NCI-H2107 treated with DMSO at 0.1 percent for 48 hours (cell line): Measurements from ENCODE around the gene EHBP1.
"Not testable (repeated sequence)": the region's sequence is repeated elsewhere in the genome, so short reads cannot be mapped to it uniquely, and the experiment has no call there.

Experiments used
- DNase-seq: peaks from one replicate; lab custom pipeline; 2025; ENCODE audit not compliant: unreplicated experiment; lab: John Stamatoyannopoulos, UW

Gene EHBP1

DNA sequence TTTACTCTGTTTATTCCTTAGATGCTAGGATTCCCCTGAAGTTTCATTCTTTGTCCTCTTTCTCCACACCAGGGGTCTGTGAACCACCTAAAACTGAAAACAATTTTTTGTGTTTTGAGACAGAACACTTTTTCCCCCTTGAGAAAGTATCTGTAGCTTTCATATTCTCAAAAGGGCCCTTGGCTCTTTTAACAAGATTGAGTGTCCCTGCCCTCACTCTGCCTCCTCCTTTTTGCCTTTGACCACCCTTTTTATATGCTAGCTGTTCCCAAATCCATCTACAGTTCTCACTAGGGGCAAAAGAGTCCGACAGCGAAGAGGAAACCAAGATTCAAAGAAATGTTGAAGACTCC, 883 bp upstream of the EHBP1 start:
- DNase-seq, result no peak

DNA sequence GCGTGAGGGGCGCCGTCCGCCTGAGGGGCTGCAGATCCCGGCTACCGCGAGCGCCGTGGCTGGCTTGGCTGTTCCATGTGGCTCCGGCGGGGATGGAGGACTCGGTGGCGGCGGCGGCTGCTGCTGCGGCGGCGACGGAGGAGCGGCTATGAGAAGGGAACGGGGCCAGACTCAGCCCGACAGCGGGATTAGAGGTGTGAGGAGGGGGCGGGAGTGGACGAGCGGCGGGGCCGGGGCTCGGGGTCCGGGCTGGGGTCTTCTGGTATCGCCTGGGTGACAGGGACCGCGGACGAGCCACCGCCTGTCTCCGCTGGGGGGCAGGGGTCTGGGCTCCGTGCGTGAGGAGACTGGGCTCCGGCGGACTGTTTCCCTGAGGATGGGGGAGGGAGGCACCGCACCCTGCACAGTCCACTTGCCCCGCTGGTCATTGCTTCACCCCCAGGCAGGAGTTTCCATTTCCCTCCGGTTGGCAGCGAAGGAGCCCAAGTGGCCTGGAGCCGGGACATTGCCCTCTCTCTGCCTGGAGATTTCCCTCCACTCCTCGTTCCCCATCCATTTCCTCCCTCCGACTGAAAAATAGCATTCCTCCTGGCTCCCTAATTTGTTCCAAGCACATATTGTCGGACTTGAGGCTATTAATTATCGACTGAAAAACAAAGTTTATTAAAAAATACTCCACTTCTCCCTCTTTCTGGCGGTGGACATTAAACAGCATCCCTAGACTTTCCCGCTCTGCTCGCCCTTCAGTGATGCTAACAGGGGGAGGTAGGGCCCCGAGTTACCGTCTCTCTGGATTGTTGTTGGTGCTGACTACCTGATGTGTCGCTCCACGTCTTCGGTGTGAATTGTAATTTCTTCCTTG, 577 bp downstream of the EHBP1 start:
- peak; percentile 45 for DNase-seq

DNA sequence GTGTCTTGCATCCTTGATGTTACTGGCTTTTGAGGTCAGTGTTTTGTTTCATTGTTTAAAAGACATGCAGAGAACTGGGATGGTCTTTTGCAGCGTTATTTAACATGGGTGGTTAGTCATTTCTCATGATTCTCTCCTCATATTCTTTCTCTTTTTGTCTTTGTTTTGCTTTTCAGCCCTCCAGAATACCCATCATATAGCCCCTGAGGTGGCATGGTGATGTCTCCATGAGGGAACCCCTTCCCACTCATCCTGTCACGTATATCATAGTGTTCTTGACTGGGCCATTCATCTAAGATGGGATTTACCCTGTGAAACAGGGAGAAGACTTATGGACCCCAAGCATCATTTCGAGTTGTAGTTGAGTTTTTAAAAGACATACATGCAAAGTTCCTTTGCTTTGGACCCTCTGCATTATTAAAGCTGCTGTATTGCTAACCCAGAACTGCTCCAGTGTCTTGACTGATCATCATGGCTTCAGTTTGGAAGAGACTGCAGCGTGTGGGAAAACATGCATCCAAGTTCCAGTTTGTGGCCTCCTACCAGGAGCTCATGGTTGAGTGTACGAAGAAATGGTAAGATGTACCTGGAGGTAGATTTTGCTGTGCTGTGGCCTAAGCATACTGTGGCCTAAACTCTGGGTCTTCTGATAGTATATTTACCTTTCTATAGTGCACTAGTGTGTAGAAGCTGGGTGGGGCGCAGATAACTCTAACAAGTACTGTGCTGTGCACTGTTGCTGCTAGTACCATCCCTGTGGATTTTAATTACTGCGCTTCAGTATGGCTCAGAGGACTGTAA, 1.4 kb downstream of the EHBP1 start:
- no peak for DNase-seq

DNA sequence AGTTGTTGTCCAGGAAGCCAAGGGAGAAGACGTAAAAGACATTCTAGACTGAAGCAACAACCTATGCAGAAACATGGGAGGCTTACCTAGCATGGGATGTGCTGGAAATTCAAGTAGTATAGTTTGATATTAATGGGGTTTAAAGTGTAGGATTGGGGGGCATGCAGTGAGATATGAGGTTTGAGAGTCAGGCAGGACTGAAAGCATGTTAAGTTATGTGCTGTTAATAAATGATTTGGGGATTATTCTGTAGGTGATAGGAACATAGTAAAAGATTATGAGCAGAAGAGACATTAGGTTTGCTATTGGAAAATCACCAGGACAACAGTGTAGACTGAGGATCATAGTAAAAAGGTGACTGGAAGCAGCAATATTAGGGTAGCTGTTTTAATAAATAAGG, 3.2 kb downstream of the EHBP1 start:
- no peak for DNase-seq

DNA sequence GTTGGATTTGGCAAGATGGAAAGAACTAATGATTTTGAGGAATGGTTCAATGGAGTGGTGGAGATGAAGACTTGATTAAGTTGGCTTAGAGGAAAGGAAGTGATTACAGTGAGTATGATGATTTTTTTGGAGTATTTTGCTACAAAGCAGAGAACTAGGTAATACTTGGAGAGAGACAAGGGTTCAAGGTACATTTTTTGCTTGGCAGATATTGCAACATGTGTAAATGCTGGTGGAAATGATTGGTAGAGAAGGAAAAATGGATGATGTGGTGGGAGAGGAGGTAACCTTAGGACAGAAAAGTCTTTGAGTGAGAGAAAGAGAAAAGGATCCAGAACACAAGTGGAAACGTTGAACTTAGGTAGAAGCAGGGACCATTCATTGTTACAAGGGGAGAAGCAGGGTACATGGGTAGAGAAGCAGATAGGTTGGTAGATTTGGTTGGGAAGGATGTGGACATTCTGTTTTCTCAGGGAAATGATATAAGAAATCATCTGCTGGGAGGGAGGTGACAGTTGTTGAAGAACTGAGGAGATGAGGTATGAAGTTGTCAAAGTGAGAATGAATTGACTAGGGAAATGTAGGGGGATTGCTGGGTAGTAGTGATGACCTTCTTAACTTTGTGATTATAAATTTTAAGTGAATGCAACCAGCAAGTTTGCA, 6.5 kb downstream of the EHBP1 start:
- DNase-seq, result no peak

DNA sequence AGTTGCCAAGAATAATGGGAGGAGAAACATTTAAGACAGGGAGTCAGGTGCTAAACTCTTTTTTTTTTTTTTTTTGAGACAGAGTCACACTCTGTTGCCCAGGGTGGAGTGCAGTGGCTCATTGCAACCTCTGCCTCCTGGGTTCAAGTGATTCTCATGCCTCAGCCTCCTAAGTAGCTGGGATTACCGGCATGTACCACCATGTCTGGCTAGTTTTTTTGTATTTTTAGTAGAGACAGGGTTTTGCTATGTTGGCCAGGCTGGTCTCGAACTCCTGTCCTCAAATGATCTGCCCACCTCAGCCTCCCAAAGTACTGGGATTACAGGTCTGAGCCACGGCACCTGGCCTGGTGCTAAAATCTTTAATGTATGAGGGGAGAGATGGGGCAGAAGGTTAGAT, 7.7 kb downstream of the EHBP1 start:
- DNase-seq, result not testable (repeated sequence)

DNA sequence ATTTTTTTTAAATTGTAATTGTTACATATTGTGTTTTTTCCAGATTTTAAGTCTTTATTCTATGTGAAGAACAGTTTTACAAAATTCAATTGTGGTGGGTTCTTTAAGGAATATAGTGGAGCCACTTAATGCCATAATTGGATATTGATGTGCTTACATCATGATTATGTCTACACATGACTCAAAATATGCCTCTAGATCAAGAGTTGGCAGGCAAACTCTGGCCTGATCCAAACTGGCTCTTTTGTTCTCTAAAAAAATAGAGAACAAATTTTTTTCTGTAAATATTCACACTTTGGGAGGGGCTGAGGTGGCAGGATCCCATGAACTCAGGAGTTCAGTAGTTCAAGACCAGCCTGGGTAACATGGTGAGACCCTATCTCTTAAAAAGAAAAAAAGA, 8.3 kb downstream of the EHBP1 start:
- no peak for DNase-seq

DNA sequence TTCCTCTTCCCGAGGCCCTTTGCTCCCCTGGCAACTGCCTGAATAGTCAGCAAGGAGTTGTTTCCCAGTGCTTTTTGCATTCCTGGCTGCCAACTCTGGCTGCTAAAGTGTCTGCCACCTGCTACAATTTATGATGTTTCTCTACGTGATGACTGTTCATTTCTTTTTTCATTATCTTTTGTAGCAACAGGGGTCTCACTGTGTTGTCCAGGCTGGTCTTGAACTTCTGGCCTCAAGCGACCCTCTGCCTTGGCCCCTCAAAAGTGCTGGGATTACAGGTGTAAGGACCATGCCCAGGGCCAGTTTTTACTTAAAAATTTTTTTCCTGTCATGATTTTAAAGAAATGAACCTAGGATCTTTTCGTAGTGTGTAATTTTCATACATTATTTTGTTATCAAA, 11.3 kb downstream of the EHBP1 start:
- no peak for DNase-seq

DNA sequence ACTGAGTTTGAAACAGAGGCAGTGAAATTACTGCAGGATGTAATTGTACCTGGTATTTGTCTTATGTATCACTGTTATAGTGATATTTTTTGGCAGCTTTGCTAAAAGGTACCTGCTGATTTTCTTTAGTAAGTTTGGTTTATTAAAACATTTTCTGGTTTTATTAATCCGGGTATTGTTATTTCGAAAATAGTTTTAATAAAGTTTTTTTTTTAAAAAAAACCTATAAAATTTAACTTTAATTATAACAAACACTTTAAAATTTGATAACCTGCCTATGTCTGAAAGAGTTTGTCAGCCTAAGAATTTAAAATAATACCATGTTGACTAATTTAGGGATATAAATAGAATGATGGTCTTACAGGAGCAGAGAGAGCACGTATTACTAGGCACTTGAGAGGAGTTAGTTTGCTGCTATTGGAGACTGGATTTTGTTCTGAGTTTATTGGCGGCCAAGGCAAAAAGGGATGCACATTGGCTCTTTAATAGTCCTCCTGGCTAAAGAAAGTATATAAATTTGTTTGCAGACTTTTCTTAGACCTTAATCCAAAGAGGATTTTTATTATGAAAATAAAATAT, 12.1 kb downstream of the EHBP1 start:
- DNase-seq, result no peak

DNA sequence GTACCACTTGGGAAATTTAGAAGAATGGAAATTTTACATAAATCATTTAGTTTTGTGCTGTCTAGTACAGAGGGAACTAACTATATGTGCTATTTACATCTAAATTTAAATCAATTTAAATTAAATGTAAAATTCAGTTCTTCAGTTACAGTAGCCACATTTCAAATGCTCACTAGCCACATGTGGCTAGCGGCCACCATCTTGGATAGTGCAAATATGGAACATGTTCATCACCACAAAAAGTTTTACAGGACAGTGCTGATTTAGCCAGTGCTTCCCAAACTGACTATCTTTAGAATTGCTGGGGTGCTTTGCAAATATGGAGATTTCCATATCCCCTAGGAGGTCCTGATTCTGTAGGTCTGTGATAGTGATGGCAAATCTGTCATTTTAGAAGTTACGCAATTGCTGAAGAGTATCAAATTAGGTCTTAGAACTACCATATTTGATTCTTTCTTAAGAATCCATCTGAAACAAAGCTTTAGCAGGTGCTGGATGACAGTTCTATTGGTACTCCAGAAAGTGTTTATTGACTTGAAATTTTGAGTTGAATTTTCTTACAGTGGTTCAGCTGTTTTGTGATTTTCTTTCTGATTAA, 12.8 kb downstream of the EHBP1 start:
- DNase-seq, result no peak

DNA sequence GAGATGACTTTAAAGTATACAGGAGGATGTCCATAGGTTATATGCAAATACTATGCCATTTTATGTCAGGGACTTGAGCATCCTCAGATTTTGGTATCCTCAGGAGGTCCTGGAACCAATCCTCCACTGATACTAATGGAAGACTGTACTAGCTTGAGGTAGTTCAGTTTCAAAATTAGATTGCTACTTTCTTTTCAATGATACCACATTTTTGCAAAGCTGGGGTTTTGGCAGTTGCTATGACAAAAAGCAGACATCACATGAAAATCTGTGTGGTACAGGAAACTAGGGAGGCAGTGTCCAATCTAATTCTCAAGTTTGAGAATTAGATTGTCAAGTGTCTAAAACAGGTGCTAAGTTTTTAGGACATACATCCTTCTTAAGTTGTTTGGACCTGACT, 14.2 kb downstream of the EHBP1 start:
- no peak for DNase-seq

DNA sequence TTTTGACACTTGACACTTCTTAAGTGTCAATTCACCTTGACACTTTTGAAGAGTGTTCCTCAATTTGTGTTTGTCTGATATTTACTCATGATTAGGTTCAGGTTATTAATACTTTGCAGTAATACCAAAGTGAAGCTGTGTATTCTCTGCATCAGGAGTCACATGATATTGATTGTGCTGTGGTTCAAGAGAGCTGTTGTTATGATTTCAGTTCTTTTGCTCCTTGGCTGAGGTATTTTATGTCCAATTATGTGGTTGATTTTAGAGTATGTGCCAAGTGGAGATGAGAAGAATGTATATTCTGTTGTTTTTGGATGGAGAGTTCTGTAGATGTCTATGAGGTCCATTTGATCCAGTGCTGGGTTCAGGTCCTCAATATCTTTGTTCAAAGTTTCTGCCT, 17.2 kb downstream of the EHBP1 start:
- DNase-seq, result no peak

DNA sequence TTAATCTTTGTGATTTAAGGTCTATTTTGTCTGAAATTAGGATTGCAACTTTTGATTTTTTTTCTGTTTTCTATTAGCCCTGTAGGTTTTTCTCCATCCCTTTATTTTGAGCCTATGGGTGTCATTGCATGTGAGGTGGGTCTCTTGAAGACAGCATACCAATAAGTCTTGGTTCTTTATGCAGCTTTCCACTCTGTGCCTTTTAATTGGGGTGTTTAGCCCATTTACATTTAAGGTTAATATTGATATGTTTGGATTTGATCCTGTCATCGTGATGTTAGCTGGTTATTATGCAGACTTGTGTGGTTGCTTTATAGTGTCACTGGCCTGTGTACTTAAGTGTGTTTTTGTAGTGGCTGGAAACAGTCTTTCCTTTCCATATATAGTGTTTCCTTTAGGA, 17.7 kb downstream of the EHBP1 start:
- DNase-seq, result no peak

DNA sequence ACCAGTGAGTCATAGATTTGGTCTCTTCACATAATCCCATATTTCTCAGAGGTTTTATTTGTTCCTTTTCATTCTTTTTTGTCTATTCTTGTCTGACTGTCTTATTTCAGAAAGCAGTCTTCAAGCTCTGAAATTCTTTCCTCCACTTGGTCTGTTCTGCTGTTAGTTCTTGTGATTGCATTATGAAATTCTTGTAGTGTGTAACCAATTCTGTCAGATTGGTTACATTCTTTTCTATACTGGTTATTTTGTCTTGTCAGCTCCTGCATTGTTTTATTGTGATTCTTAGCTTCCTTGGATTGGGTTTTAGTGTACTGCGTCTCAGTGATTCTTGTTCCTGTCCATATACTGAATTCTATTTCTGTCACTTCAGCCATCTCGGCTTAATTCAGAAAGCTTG, 18.6 kb downstream of the EHBP1 start:
- DNase-seq, result no peak

DNA sequence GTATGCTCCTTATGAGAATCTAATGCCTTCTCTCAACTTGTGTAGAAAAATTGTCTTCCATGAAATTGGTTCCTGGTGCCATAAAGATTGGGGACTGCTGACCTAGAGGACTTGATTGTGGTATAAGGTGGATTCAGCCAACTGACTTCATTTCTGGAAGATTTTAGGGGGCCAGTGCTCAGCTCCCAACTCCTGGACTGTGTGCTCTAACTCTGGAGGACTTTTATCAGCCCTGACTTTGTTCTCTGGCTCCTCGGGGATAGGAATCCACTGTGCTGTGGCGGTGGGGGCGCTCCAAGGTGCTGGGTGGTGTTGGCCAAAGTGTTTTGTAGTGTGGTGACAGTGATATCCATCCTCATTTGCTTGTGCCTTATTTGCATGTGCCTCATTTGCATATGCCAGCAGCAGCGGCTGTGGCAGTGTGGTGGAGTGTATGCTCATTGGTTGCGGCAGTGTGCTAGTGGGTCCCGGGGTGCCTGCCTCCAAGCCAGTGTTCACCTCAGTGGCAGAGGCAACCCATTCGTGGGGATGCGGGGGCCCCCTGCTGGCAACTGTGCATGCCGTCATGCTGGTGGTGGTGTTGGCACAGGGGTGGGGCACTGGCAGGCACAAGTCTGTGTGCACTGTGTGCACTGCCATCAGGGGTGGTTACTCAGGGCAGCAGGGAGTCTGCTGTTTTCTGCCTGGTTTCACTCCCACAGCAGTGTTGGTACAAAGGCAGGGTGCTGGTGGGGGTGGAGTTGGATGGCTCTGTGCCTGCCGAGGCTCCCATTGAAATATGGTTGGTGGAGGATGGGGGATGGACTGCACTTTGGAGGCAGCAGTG, 19.6 kb downstream of the EHBP1 start:
- DNase-seq, result no peak

DNA sequence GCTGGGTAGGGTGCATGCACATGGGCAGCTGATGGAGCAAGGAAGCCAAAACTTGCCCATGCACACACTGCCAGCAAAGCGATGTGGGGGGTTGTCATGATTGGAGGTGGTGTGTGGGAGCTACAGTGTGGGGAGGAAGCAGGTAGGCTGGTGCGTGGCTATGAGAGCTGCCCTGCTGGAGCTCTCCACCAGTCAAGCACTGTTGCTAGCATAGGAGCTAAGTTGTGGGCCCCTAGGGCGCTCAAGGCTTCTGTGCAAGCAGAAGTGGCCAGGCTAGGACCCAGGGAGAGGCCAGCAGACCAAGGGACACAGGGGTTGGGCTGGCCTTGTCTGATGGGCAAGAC, 20.2 kb downstream of the EHBP1 start:
- DNase-seq, result no peak

DNA sequence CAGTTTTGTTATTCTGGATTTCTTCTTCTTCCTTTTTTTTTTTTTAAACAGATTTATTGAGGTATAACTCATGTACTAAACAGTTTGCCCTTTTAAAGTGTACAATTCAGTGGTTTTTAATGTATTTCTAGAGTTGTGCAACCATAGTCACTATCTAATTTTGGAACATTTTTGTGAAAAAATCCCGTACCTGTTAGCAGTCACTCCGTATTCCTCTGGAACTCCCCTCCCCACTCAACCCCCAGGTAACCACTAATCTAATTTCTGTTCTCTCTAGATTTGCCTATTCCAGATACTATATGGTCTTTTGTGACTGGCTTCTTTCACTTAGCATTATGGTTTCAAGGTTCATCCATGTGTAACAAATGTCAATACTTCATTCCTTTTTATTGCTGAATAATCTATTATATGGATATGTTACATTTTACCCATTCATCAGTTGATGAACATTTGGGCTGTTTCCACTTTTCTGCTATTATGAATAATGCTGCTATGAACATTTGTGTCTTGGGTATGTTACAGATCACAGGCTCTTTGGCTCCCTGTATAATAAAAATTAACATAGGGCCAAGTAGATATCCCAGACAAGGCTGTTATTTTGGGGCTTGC, 21.9 kb downstream of the EHBP1 start:
- DNase-seq, result no peak

DNA sequence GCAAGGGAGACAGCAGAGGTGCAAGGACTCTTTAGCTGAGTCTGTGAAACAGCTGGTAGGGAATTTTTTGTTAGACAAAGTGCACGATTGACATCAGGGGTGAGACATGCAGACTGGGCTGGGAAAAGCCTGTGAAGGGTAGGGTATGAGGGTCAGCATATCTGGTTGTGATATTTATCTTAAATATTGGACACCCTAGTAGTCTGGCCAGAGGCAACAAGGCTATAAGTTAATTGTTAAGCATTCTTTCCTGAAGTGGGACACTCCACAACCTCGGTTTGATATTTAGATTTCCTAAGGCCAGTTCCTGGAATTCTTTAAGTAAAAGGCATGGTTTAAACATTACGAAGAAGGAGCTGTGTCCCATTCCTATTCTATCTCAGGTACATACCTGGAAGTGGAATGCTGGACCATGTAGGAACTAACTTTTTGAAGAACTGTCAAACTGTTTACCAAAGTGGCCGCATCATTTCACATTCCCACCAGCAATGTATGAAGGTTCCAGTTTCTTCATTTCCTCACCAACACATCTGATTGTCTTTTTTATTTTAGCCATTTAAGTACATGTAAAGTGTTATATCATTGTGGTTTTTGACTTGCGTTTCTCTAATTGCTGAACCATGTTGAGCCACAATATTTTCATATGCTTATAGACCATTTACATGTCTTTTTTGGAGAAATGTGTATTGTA, 22.5 kb downstream of the EHBP1 start:
- no peak for DNase-seq

DNA sequence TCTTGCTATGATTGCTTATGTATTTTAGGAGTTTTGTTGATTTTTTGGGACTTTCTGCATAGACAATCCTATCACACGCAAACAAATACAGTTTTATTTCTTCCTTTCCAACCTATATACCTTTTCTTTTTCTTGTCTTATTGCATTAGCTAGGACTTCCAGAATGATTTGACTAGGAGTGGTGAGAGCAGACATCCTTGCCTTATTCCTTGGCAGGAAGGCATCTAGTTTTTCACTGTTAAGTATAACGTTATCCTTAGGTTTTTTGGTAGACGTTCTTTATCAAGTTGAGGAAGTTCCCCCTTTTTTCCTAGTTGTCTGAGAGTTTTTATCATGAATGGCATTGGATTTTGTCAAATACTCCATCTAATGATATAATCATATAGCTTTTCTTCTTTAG, 25.8 kb downstream of the EHBP1 start:
- DNase-seq, result no peak
